ENCODE measurements around the gene ZNF609. TPM values are rescaled to one million over a fixed set of nuclear protein-coding genes. Genes with fewer than 3 reads are reported as not detected.

The ZNF609 gene
- polyA plus RNA-seq, 1 donor (not counting 4 experiments of a cell fraction or from before 2014, with no cell fraction given), result 16.9 TPM

- FAIRE-seq, result no peak
- peaks cover 28% of the 10 kb centered on the region for H3K79me2 ChIP-seq (ENCODE audit: control insufficient read depth, insufficient read depth, low read length)
- H3K27ac ChIP-seq (ENCODE audit: control insufficient read depth, insufficient read depth, low read length), result no peak overlapping the region
- dilution Hi-C loops (cut with MboI; ENCODE audit: extremely low pct_ligation_motif_present, low sequenced_read_pairs), result no loop called here
- no peaks in the 10 kb centered on the region for H3K9me3 ChIP-seq (ENCODE audit: control insufficient read depth, low read depth, low read length)
- H4K20me1 ChIP-seq (ENCODE audit: control insufficient read depth, extremely low read depth, insufficient read depth, low read length), result peaks cover 3% of the 10 kb centered on the region
- no peak overlapping the region for H3K4me2 ChIP-seq (ENCODE audit: control insufficient read depth, extremely low read depth, insufficient read depth, low read depth, low read length)
- H3K27me3 ChIP-seq (ENCODE audit: control insufficient read depth, extremely low read depth, insufficient read depth, low read length), result no peaks in the 10 kb centered on the region
- peaks cover 11% of the 10 kb centered on the region for H3K9me1 ChIP-seq (ENCODE audit: control insufficient read depth, extremely low read depth, insufficient read depth, low read length)
- peaks cover 27% of the 10 kb centered on the region for H3K4me1 ChIP-seq (ENCODE audit: control insufficient read depth, extremely low read depth, insufficient read depth, low read length)
- H3K36me3 ChIP-seq (ENCODE audit: control insufficient read depth in 2 of 2, extremely low read depth in 1 of 2, insufficient read depth in 2 of 2, low read length in 2 of 2), result peaks cover 0 to 2% of the 10 kb centered on the region in 2 experiments
- no peak overlapping the region for H3K9ac ChIP-seq (ENCODE audit: control insufficient read depth, extremely low read depth, insufficient read depth, low read length)
- H3K4me3 ChIP-seq (ENCODE audit: control insufficient read depth in 2 of 3, extremely low read depth in 1 of 3, insufficient read depth in 2 of 3, low read depth in 1 of 3, low read length in 3 of 3), result no peak overlapping the region
- no peak for DNase-seq (ENCODE audit: low read depth, low spot score)
- TF ChIP-seq CTCF (optimal IDR thresholded peaks at IDR 0.05 in 1 of 3, IDR thresholded peaks at IDR 0.05 in 1 of 3, conservative IDR thresholded peaks at IDR 0.05 in 1 of 3; ENCODE audit: extremely low read depth in 1 of 3, insufficient read depth in 2 of 3, low read length in 3 of 3), result no peak
- no peak for TF ChIP-seq EZH2 (IDR thresholded peaks at IDR 0.05; ENCODE audit: low read length)
- H2AFZ ChIP-seq (ENCODE audit: control insufficient read depth, low read length), result no peak overlapping the region
These were observed 244.6 kb downstream of the ZNF609 start for GRCh38 chr15:64705006-64705405.

- peaks cover 17% of the 10 kb centered on the region for H3K79me2 ChIP-seq (ENCODE audit: control insufficient read depth, insufficient read depth, low read length)
- TF ChIP-seq EZH2 (IDR thresholded peaks at IDR 0.05; ENCODE audit: low read length), result no peak
- no peak for TF ChIP-seq CTCF (optimal IDR thresholded peaks at IDR 0.05 in 1 of 3, IDR thresholded peaks at IDR 0.05 in 1 of 3, conservative IDR thresholded peaks at IDR 0.05 in 1 of 3; ENCODE audit: extremely low read depth in 1 of 3, insufficient read depth in 2 of 3, low read length in 3 of 3)
- dilution Hi-C loops (cut with MboI; ENCODE audit: extremely low pct_ligation_motif_present, low sequenced_read_pairs), result no loop called here
- H3K9ac ChIP-seq (ENCODE audit: control insufficient read depth, extremely low read depth, insufficient read depth, low read length), result no peak overlapping the region
- no peak overlapping the region for H3K4me3 ChIP-seq (ENCODE audit: control insufficient read depth in 2 of 3, extremely low read depth in 1 of 3, insufficient read depth in 2 of 3, low read depth in 1 of 3, low read length in 3 of 3)
- no peak overlapping the region for H3K4me2 ChIP-seq (ENCODE audit: control insufficient read depth, extremely low read depth, insufficient read depth, low read depth, low read length)
- no peaks in the 10 kb centered on the region for H3K27me3 ChIP-seq (ENCODE audit: control insufficient read depth, extremely low read depth, insufficient read depth, low read length)
- no peak overlapping the region for H3K27ac ChIP-seq (ENCODE audit: control insufficient read depth, insufficient read depth, low read length)
- peaks cover 3% of the 10 kb centered on the region for H4K20me1 ChIP-seq (ENCODE audit: control insufficient read depth, extremely low read depth, insufficient read depth, low read length)
- H3K9me3 ChIP-seq (ENCODE audit: control insufficient read depth, low read depth, low read length), result no peaks in the 10 kb centered on the region
- H3K4me1 ChIP-seq (ENCODE audit: control insufficient read depth, extremely low read depth, insufficient read depth, low read length), result peaks cover 15% of the 10 kb centered on the region
- FAIRE-seq (no peak), DNase-seq (ENCODE audit: low read depth, low spot score) (no peak)
- no peaks in the 10 kb centered on the region for H3K36me3 ChIP-seq (ENCODE audit: control insufficient read depth in 2 of 2, extremely low read depth in 1 of 2, insufficient read depth in 2 of 2, low read length in 2 of 2)
- no peak overlapping the region for H2AFZ ChIP-seq (ENCODE audit: control insufficient read depth, low read length)
- peaks cover 3% of the 10 kb centered on the region for H3K9me1 ChIP-seq (ENCODE audit: control insufficient read depth, extremely low read depth, insufficient read depth, low read length)
These were observed 245.9 kb downstream of the ZNF609 start for GRCh38 chr15:64706011-64706911.
